Left ventricle myocardium inferior (tissue), 1 donor: ENCODE measurements around the gene KIAA1210. TPM values are rescaled to one million over a fixed set of nuclear protein-coding genes. Genes with fewer than 3 reads are reported as not detected.

Source experiments
- DNase-seq: peaks from one replicate; pipeline ENCODE4 v3.0.0-alpha.2; 2020
- H3K27ac ChIP-seq: fragments of 200-600 bp; replicated peaks from 2 replicates; pipeline ENCODE4 v1.8.0; 2021
- H3K27me3 ChIP-seq: fragments of 200-600 bp; 2 replicates; pipeline ENCODE4 v1.8.0; 2021; ENCODE audit warnings: low read depth
- H3K36me3 ChIP-seq: fragments of 200-600 bp; 2 replicates; pipeline ENCODE4 v1.8.0; 2021
- H3K4me1 ChIP-seq: fragments of 200-600 bp; 2 replicates; pipeline ENCODE4 v1.8.0; 2021
- H3K4me3 ChIP-seq: fragments of 200-600 bp; 2 replicates; pipeline ENCODE4 v1.8.0; 2021; ENCODE audit warnings: mild to moderate bottlenecking, moderate library complexity
- H3K9me3 ChIP-seq: fragments of 200-600 bp; replicated peaks from 2 replicates; pipeline ENCODE4 v1.8.0; 2021
- CTCF ChIP-seq: fragments of 200-600 bp; IDR thresholded peaks from 2 replicates; pipeline ENCODE4 v1.8.0; 2021; ENCODE audit warnings: antibody characterized with exemption, mild to moderate bottlenecking, borderline replicate concordance
- intact Hi-C: fragments of 100-400 bp; cut with micrococcal nuclease; formaldehyde crosslinking; loops from one replicate; pipeline ENCODE4 v1.11.0; 2022
- total RNA-seq: library from RNA; stranded (reverse); fragmentation: NEBNext Ultra II Directional; extraction: Animal tissue kit (Norgen Biotek cat#: 25700); gene quantifications from one replicate; pipeline ENCODE4 v1.2.1, GENCODE V29; 2021
- donor health status: DM: no; HTN: yes; CAD: no; lungs with severe emphysema.

Gene KIAA1210
- total RNA-seq, 1 donor from 2014 or later = not detected

- intact Hi-C loops = no loop called here
- H3K4me3 ChIP-seq = no peak overlapping the region
- DNase-seq = no peak
- H3K36me3 ChIP-seq = no peaks in the 10 kb centered on the region
- no peaks in the 10 kb centered on the region for H3K9me3 ChIP-seq
- no peaks in the 10 kb centered on the region for H3K27me3 ChIP-seq
- H3K27ac ChIP-seq = no peak overlapping the region
- no peaks in the 10 kb centered on the region for H3K4me1 ChIP-seq
- TF ChIP-seq CTCF = no peak
Observed at GRCh38 chrX:119094819-119095218, 32.8 kb downstream of the KIAA1210 start.

GRCh38 chrX:119093991-119094735 lies 33.4 kb downstream of the KIAA1210 start:
- no peaks in the 10 kb centered on the region for H3K4me1 ChIP-seq
- no peak overlapping the region for H3K4me3 ChIP-seq
- H3K36me3 ChIP-seq = no peaks in the 10 kb centered on the region
- H3K27me3 ChIP-seq = no peaks in the 10 kb centered on the region
- intact Hi-C loops = no loop called here
- DNase-seq = no peak
- TF ChIP-seq CTCF = no peak
- no peaks in the 10 kb centered on the region for H3K9me3 ChIP-seq
- no peak overlapping the region for H3K27ac ChIP-seq

GRCh38 chrX:119090627-119091026 lies 37.0 kb downstream of the KIAA1210 start:
- Histone ChIP-seq H3K27me3 (no peaks in the 10 kb centered on the region), H3K4me1 (no peaks in the 10 kb centered on the region), H3K36me3 (no peaks in the 10 kb centered on the region), H3K9me3 (no peaks in the 10 kb centered on the region), H3K27ac (no peak overlapping the region), H3K4me3 (no peak overlapping the region)
- no peak for TF ChIP-seq CTCF
- intact Hi-C loops = no loop called here
- DNase-seq = no peak

- Histone ChIP-seq H3K27me3 (no peaks in the 10 kb centered on the region), H3K4me1 (no peaks in the 10 kb centered on the region), H3K9me3 (no peaks in the 10 kb centered on the region), H3K36me3 (no peaks in the 10 kb centered on the region), H3K27ac (no peak overlapping the region), H3K4me3 (no peak overlapping the region)
- intact Hi-C loops = no loop called here
- DNase-seq = no peak
- TF ChIP-seq CTCF = no peak
Observed at GRCh38 chrX:119089619-119090018, 38.0 kb downstream of the KIAA1210 start.

- no peak for TF ChIP-seq CTCF
- Histone ChIP-seq H3K36me3 (no peaks in the 10 kb centered on the region), H3K4me3 (no peak overlapping the region), H3K27me3 (no peaks in the 10 kb centered on the region), H3K9me3 (no peaks in the 10 kb centered on the region), H3K27ac (no peak overlapping the region), H3K4me1 (no peaks in the 10 kb centered on the region)
- DNase-seq = no peak
- intact Hi-C loops = no loop called here
Observed at GRCh38 chrX:119087121-119087520, 40.5 kb downstream of the KIAA1210 start.
